Measurements from ENCODE around the gene JARID2. TPM values are rescaled to one million over a fixed set of nuclear protein-coding genes. Genes with fewer than 3 reads are reported as not detected.

JARID2 gene
- total and polyA plus RNA-seq, 10 of the 15 experiments (the other 5 are each of a cell fraction or from before 2014, with no cell fraction given) = 4.2 to 21.6 (median 11.7) TPM

- ChIA-PET RAD21 (ENCODE audit: unreplicated experiment) (no interaction called here), SMC1A (ENCODE audit: uncharacterized antibody, unreplicated experiment) (interaction anchor here (0.9 kb wide), 1 partner anchor 237 kb away, joined by 3 read pairs; no protein-coding TSS in a partner anchor), POLR2A (interaction anchor here (0.6 kb wide), 2 partner anchors 45 to 1676 kb away, joined by 4 read pairs; no protein-coding TSS in a partner anchor), CTCF (no interaction called here)
- Histone ChIP-seq H3K4me3 (no peak overlapping the region), H4K20me1 (ENCODE audit: control insufficient read depth, insufficient read depth) (no peaks in the 10 kb centered on the region), H3K4me1 (ENCODE audit: control insufficient read depth, insufficient read depth, low read length) (no peaks in the 10 kb centered on the region), H3K79me2 (ENCODE audit: control insufficient read depth, insufficient read depth, low read length) (peaks cover 20% of the 10 kb centered on the region), H3K27me3 (replicated peaks in 1 of 2; ENCODE audit: control insufficient read depth in 2 of 2, insufficient read depth in 2 of 2, low read length in 1 of 2) (no peaks in the 10 kb centered on the region), H3K9me3 (replicated peaks; ENCODE audit: control insufficient read depth, insufficient read depth, low read length) (no peaks in the 10 kb centered on the region), H3K4me2 (ENCODE audit: control insufficient read depth, insufficient read depth) (no peak overlapping the region), H3K27ac (ENCODE audit: control insufficient read depth, insufficient read depth) (no peak overlapping the region), H2AFZ (ENCODE audit: control insufficient read depth, low read depth, low read length) (no peak overlapping the region), H3K36me3 (ENCODE audit: control insufficient read depth in 2 of 2, insufficient read depth in 2 of 2, low read length in 1 of 2) (peaks cover 9 to 21% of the 10 kb centered on the region in 2 experiments), H3K9ac (ENCODE audit: control insufficient read depth, insufficient read depth, low read length) (no peak overlapping the region)
- TF ChIP-seq HDAC6 (IDR thresholded peaks at IDR 0.05; ENCODE audit: unreplicated experiment) = no peak
- in situ Hi-C loops (cut with MboI) = loop anchor here (25.0 kb wide), 1 partner anchor 1274 kb away; no protein-coding TSS in a partner anchor
- FAIRE-seq (no peak), ATAC-seq (no peak), DNase-seq (ENCODE audit: low read depth, low spot score) (no peak)
- 88% methylated on average over 2 of the region's 2 CpGs for WGBS (ENCODE audit: insufficient coverage, insufficient replicate concordance, low lambda C conversion rate, missing lambda C conversion rate)
- intact Hi-C loops (cut with micrococcal nuclease; ENCODE audit: unreplicated experiment) = no loop called here
- no TSS peak for BruUV-seq (replicated peaks)
Measured at GRCh38 chr6:15485936-15486335, 240.1 kb downstream of the JARID2 start.

GRCh38 chr6:15487262-15487661, 241.4 kb downstream of the JARID2 start:
- ATAC-seq = no peak
- TF ChIP-seq LARP7 (IDR thresholded peaks at IDR 0.05) = no peak
- TF ChIP-seq PAX5 (IDR thresholded peaks at IDR 0.05; ENCODE audit: borderline replicate concordance, low read depth, low read length) = no peak
- no peak for TF ChIP-seq FOXM1 (IDR thresholded peaks at IDR 0.05; ENCODE audit: low read depth, low read length)
- TF ChIP-seq MEF2B (IDR thresholded peaks at IDR 0.05; ENCODE audit: partially characterized antibody, poor library complexity, severe bottlenecking) = no peak
- Histone ChIP-seq H3K36me3 (ENCODE audit: control insufficient read depth in 2 of 2, insufficient read depth in 2 of 2, low read length in 1 of 2) (peaks cover 9 to 26% of the 10 kb centered on the region in 2 experiments), H3K9me3 (replicated peaks; ENCODE audit: control insufficient read depth, insufficient read depth, low read length) (no peaks in the 10 kb centered on the region), H3K27me3 (replicated peaks in 1 of 2; ENCODE audit: control insufficient read depth in 2 of 2, insufficient read depth in 2 of 2, low read length in 1 of 2) (no peaks in the 10 kb centered on the region), H3K4me3 (no peak overlapping the region), H4K20me1 (ENCODE audit: control insufficient read depth, insufficient read depth) (no peaks in the 10 kb centered on the region), H3K4me1 (ENCODE audit: control insufficient read depth, insufficient read depth, low read length) (no peaks in the 10 kb centered on the region), H2AFZ (ENCODE audit: control insufficient read depth, low read depth, low read length) (no peak overlapping the region), H3K79me2 (ENCODE audit: control insufficient read depth, insufficient read depth, low read length) (peaks cover 16% of the 10 kb centered on the region), H3K9ac (ENCODE audit: control insufficient read depth, insufficient read depth, low read length) (no peak overlapping the region), H3K4me2 (ENCODE audit: control insufficient read depth, insufficient read depth) (no peak overlapping the region), H3K27ac (ENCODE audit: control insufficient read depth, insufficient read depth) (no peak overlapping the region)
- CTCF ChIA-PET = no interaction called here
- FAIRE-seq = no peak
- intact Hi-C loops (cut with micrococcal nuclease; ENCODE audit: unreplicated experiment) = no loop called here
- SMC1A ChIA-PET (ENCODE audit: uncharacterized antibody, unreplicated experiment) = no interaction called here
- DNase-seq (ENCODE audit: low read depth, low spot score) = no peak
- RAD21 ChIA-PET (ENCODE audit: unreplicated experiment) = no interaction called here
- POLR2A ChIA-PET = no interaction called here
- in situ Hi-C loops (cut with MboI) = loop anchor here (25.0 kb wide), 1 partner anchor 1275 kb away; no protein-coding TSS in a partner anchor
- BruUV-seq (replicated peaks) = no TSS peak
- WGBS (ENCODE audit: insufficient coverage, insufficient replicate concordance, low lambda C conversion rate, missing lambda C conversion rate) = 92% methylated on average over 13 of the region's 13 CpGs
